ENCODE data around the gene RAB5B.

RAB5B gene, protein sequence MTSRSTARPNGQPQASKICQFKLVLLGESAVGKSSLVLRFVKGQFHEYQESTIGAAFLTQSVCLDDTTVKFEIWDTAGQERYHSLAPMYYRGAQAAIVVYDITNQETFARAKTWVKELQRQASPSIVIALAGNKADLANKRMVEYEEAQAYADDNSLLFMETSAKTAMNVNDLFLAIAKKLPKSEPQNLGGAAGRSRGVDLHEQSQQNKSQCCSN

DNA sequence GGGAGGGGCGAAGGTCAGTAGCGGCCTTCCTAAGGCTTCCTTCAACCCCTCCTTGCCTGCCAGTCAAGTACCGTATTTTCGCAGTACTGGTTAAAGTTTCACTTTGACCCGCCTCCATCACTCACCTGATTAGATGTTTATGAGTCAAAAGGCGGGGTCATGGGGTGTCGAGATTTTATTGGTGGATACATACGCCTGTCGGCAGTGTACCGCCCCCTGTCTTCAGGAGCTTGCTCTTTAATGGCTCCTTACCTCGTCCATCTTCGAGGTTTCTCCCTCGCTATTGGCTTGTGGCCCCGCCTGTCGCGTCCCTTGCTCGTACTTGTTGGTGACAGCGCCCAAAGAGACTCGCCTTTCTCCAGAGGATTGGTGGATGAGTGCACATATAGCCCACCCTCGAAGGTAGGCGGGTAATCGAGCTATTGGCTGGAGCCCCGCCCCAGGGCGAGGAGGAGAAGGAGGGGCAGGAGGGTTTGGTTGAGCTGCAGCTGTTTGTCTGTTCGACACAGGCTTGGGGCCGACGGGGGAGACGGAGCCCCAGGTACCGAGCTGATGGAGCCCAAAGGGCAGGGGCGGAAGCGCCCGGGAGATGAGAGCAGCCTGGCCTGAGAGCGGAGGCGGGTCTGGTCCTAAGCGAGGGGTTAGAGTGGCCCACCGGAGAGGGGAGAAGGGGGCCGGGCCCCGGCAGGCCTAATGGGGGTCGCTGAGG, at the start of gene RAB5B:
RAB5B (plus strand) TSS at position 480 of the 709 bp plus-strand sequence. CDS start 12,883 bp downstream, outside the sequence.
- peak; percentile 96 for DNase-seq (ENCODE audit: low spot score)

DNA sequence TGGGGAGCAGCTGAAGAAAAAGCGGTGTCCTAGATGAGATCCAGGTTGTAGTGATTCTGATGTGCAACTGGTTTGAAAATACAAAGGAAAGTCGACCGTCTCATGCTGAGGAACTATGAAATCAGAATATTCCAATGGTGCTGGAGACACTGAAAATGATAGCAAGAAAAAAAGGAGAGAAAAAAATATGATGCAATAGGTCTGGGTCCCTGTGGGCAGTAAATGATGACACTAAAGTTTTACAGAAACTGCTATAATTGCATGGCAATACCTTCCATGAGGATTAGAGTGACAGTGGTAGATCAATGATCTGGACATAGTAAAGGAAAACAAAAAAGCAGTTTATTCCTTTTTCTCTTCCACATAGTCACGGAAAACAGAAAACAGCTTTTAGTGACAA, 48.5 kb upstream of the RAB5B start:
- no peak for DNase-seq (ENCODE audit: low spot score)

DNA sequence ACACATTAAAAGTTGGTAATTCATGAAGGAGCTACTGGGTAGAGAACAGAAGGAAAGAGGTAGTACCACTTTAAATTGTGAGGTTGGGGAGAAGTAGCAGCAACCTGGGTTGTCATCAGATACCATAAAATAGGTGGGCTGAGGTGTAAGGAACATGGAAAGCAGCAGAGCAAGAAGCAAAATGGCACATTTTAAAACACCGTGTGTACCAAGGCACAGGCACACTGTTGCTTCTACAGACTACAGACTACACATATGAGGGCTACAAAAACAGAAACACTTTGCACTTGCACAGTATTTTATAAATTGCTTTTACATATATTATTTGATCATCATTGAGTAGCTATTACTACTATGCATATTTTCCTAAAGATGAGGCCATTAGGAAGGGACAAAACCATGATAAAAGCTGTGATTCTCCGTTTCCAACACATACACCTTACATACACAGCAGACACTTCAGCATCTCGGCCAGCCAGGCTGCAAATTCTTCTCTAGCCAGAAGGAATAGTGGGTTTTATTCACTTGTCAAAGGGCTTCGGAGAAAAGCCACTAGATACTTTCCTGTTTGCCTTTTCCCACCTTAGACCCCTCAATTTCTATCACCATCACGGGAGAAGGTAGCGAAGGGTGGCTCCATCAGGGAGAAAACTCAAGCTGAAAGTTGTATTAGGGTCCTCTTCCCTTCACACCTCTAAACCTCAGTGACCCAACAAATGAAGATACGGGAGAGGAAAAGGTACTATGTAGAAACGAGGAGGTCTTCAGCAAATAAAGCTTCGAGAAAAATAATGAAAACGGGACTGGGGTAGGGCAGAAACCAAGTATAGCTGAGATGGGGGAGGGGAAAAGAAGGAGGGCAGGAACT, 47.8 kb upstream of the RAB5B start:
- DNase-seq (ENCODE audit: low spot score): peak; percentile 6

DNA sequence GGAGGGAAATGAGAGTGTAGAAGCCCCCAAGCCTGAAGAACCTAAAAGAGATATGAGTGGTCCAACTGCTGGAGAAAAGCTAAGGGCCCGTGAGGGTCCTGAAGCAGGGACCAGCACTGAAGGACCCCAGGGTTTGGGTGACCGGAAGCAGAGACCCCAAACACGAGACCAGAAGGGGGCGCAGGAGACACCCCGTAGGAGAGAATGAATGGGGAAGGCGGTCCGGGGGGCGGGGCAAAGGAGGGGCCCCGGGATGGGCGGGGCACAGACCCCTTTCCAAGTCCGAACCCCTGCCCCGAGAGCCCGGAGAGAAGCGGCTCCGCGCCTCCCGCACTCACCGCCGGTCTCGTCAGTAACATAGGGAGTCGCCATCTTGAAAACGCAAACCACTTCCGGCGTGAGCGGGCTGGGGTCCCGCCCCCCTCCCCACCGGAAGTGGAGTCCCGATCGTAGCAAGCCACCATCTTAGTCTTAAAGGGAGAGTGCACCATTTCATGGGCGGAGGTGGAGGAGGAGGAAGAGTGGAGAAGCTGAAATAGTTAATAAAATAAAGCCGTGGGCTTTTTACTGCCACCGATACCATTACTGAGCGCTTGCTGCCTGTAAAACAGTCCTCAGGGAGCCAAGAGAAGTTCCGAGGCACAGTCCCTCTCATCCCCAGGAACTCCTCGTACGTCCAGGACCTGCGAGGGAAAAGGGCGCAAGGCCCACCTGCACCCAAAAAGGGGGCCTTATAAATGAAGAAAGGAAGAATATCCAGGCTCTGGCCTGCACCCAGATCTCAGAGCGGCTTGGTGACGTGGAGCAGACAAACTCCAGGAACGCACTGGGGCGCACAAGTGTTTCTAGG, 46.9 kb upstream of the RAB5B start:
- DNase-seq (ENCODE audit: low spot score): peak; percentile 92

DNA sequence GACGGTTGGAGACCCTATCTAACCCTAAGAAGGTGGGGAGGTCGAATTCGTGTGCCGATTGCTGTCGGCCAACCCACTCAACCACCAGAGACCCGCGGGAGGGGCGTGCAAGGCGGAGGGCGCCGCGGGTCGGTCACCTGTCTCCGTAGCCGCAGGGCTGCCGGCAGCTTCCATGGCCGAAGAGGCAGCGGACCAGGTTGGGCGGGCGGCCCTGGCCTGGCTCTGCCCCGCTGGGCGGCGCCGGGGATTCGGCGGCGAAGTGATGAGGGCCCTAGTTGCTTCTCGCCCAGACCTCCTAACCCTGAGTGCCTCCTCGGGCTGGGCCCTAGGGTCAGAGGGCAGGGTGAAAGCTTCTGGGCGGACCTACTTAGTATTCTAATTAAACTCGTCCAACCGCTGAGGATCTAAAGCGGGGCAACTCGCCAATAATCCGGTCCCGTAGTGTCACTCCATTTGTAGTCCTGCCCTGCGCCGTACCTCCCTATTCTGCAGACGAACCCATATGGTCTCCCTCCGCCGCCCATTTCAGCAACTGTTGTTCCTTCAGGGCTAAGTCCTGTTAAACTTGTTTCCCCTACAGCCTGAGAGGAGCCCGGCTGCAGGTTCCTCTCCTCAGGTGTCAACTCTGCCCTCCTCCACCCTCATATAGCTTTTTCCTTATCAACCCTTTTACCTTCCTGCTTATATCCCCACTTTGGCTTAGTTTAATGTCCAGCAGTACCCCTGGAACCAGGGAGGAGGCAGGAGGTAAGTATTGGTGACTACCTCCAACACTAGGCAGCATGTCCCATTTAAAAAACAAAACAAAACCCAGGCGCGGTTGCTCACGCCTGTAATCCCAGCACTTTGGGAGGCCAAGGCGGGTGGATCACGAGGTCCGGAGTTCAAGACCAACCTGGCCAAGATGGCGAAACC, 46.0 kb upstream of the RAB5B start, which contains the start of gene PYM1:
PYM1 (minus strand) TSS at position 307 of the 915 bp plus-strand sequence; CDS start at position 174, 133 bp downstream.
- DNase-seq (ENCODE audit: low spot score): peak; percentile 70

DNA sequence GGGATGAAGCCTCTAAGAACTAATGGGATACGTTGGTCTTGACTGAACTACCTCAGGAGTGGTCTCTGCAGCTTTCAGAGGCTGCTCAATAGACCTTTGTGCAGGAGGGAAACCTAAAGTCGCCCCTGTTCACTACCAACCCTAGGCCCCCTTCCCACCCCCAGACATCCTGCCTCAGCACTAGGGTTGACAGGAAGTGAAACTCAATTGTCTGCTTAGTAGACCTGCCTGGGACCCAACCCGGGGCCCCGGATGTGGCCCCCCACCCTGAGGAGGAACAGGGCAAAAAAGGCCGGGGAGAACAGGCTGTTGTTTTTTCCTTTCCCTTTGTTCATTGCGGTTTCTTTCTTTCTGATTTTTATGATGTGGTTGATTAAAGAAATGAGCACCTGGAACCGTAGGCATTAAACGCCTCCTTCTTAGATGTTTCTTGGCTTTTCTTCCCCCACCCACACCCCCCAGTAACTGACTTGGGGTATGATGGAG, 44.5 kb upstream of the RAB5B start:
- DNase-seq (ENCODE audit: low spot score): peak; percentile 88

DNA sequence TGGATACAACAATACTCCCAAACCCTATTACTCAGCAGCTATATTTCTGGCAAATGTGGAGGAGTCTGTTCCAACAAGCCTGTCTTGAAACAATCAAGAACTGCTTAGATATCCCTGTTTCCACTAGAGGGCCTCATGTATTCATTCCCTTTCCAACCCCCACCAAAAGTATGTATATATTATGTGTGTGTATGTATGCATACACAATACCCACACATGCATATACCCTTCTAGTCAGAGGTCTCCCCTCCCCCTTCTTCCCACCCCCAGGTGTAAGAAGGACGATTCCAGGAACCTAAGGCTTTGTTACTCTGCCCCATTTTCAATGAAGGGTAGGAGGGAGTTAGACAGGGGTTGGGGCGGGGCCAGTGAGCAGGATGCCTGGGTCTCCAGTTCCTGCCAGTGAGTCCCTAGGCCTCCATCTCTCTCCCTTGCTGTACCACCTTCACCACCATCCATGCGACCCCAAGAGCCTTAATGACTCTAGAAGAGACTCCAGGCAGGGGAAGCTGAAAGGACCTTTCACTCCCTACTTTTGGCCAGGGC, 43.0 kb upstream of the RAB5B start, which contains the start of gene DGKA:
DGKA (plus strand) TSS at position 392 of the 546 bp plus-strand sequence. CDS start 5,342 bp downstream, outside the sequence.
- peak; percentile 55 for DNase-seq (ENCODE audit: low spot score)

DNA sequence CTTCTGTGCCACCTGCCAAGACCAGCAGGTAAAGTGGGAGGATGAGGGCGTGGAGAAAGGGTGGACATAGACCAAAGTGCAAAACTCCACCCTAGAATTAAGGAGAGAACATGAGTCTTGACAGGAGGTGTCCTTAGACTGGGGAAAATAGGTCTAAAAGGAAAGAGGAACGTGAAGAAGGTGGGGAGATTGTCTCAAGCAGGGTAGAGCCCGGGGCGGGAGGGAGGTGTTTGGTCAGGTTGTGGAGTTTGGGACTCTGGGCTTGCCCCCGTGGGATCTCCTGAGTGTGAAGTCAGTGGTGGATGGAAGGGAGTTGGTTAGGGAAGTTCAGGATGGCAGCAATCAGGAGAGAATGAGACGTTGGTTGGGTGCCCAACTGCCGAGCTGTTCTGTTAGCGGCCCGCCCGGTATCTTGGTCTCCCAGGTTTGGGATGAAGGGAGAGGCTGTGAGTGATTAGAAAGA, 42.5 kb upstream of the RAB5B start:
- DNase-seq (ENCODE audit: low spot score): peak; percentile 32

DNA sequence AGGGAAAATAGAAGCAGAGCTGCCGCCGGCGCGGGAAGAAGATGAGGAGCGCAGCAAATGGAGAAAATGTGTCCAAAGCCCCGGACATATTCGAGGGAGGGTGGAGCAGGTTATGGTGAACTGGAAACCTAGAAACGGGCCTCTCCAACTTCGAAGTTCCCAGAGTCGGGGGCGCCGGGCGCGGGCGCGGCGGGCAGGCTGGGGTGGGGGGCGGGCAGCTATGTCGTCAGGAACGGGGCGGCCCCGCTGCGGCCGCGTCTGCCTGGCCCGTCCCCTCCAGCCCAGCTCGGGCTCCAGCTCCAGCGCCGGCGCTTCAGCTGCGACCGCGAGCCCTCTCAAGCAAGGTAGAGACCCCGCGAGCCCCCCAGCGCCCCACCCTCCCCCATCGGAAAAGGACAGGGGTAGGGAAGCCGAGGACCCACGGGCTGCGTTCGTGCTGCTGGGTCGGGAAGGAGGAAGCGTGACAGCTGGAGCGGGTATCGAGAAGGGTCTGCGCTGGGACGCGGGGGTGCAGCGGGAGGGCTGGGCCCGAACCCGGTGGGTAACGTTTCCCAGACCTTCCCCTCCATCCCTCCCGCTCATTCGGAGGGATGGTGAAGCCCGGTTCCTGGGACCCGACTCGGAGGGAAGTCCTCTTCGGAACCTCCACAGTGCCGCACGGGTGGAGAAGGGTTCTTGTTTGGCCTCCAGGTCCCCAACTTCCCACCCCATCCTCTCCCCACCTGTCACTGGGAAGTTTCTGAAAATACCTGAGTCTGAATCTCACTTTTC, 41.9 kb upstream of the RAB5B start:
- peak; percentile 50 for DNase-seq (ENCODE audit: low spot score)

DNA sequence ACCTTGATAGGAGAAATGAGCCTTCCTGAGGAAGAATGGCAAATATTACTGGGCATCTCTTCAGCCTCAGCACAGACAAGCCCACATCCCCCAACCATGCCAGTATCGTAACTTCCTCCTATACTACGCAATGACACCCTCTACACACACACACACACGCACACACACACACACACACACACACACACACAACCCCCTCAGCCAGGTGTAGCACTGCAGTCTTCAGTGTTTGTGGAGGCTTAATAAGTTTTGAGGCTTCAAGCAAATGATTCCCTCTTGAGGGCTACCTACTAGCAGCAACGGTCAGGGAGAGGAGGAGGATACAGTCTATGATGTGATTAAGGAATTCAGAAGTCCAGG, 41.3 kb upstream of the RAB5B start:
- peak; percentile 47 for DNase-seq (ENCODE audit: low spot score)

DNA sequence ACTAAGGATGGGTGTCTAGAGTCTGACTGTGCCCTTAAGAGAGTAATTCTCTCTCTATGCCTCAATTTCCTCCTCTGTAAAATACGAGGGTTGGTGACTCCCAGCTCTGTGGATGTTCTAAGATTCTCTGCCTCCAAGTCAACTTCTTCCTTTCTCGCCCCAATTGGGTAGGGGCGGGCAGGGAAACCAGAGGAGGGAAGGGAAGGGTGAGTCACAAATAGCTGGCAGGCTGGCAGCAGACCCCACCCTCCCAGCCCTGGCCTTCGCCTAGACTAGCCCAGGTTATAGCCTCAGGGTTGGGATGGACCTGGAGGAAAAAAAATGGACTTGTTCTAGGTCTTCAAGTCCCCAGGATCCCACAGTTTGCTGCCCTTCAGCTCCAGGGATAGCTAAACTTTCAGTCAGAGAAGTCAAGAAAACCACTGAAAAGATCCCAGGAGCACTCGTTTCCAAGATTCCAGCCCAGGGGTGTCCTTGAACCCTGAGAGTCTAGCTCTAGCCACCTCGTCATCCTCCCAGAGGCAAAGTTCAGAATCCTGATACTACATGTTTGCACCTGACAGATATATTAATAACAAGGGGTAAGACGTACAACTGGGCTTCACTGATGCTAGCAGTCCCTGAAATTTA, 40.6 kb upstream of the RAB5B start:
- no peak for DNase-seq (ENCODE audit: low spot score)

DNA sequence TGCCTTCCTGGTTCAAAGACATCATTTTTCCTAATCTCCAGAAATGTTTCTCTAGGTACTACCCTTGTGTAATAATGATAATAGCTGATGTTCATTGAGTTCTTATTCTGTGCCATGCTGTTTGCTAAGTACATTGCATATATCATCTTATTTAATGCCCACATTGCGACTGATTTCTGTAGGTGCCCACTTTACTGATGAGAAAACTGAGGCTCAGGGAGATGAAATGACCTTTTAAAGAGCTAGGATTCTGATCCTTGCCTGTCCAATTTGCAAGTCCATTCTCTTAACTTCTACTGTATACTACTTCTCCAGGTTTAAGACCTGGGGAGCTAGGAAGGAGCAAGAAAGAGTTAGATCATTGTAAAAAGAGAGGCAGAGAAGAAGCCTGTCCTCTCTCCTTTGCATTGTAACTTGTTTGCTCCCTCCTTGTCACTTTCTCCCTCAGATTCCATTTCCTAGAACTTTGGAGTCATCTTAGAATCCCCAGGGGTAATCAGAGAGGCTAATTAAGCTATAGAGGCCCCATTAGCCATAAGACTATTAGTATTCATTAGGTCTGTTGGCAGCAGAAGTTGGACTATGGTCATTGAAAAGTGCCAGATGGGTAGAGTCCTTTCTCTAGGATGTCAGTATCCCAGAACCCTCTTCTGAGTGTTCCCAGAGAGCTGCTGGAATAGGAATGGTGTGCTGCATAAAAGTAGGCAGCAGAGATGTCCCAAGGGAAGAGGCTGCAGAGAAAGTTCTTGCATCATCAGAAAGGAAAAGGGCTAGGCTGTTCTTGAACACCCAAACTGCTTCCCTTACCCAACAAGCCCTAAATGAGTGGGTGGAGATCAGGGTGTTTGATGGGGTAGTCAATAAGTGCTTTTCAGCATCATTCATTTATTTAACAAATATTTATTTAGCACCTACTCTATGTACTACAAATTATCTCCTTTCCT, 39.8 kb upstream of the RAB5B start:
- no peak for DNase-seq (ENCODE audit: low spot score)

DNA sequence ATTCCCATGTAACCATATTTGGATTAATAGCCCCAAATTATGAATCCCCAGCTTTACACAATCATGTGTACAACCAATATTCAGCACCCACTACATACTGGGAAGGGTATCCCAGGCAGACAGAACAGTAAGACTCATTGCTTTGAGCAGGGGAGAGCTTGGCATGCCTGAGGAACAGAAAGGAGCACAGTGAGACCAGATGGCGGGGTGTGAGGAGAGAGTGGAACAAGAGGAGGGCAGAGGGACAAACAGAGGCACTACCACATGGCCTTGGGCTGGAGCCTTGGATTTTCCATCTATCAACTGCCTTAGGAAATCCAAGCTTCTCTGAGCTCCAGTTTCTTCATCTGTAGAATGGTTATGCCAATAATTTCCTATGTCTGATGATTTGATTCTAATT, 39.1 kb upstream of the RAB5B start:
- no peak for DNase-seq (ENCODE audit: low spot score)

DNA sequence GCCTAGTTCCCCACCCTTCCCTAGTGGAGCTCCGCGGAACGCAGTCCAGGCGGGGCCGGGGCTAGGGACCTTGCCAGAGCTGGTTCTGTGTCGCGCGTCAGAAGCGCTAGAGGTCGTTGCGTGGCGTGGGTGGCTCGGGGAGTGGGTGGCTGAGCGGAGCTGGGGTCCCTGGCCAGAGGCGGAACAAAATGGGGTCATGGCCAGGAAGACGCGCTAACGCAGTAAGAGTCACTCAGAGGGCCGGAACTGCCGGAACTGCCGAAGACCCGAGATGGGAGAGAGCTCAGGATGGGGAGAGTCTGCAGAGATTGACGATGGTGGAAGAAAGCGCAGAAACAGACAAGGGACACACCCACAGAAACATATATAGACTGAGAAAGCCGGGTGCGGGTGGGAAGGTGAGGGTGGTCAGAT, 38.1 kb upstream of the RAB5B start:
- DNase-seq (ENCODE audit: low spot score): no peak

DNA sequence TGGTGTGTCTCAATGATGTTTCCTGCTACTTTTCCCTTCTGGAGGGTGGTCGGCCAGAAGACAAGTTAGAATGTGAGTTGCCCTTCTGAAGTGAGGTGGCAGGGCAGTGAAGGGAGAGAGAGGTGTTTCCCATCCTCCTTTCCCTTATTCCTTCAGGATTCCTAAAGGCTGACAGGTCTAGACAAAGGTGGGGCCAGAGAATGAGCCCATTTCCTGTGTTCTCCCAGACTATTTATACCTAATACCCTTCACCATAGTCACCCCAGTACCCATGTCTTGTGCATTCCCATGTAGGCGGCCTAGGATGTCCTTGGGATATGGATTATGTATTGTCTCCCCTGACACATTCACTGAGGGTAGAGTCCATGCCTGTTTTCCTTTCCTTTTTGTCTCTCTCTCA, 35.9 kb upstream of the RAB5B start:
- DNase-seq (ENCODE audit: low spot score): no peak

DNA sequence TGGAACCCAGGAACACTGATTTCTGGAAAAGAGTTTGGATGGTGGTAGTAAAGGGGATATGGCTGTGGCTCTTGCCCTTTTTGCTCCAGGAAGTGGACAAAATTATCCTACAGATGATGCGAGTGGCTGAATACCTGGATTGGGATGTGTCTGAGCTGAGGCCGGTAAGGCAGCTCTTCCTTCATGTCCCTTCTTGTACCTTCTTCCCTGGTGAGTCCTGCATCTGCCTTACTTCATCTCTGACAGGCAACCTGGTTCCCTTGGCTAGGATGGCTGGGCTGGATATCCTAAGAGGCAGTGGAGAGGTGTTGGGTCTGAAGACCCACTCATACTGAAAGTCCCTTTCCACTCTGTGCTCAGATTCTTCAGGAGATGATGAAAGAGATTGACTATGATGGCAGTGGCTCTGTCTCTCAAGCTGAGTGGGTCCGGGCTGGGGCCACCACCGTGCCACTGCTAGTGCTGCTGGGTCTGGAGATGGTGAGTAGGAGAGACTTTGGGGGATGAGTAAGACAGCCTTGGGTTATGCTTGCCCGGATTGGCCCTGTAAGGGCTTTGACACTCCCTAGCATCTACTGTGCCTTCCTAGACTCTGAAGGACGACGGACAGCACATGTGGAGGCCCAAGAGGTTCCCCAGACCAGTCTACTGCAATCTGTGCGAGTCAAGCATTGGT, 34.9 kb upstream of the RAB5B start:
- no peak for DNase-seq (ENCODE audit: low spot score)

Data from germinal center (tissue), 1 donor.